ENCODE results near the gene FLVCR2.

Gene FLVCR2

DNA sequence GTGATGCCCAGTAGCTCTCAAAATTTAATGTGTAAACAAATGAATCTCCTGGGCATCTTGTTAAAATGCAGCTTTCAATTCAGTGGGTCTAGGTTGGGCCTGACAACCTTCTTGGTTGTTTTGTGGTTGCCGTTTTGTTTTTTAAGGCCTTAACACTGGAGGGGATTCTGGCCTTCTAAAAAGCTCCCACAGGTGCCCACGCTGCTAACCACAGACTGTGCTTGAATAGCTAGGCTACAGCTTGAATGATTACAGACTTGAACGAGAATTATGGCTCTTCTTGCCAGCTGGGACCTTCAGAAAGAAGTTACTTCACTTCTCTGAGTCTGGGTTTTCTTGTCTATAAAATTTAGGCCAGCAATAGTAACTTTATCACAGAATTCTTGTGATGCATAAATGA lies 1.3 kb upstream of the FLVCR2 start:
- Histone ChIP-seq H3K27ac (no peak overlapping the region), H3K27me3 (replicated peaks) (no peaks in the 10 kb centered on the region), H3K36me3 (replicated peaks) (no peaks in the 10 kb centered on the region), H3K4me3 (ENCODE audit: low read depth, low read length) (no peak overlapping the region)
- no peak for TF ChIP-seq CTCF (IDR thresholded peaks at IDR 0.05; ENCODE audit: low read depth, low read length, missing control alignments)
- in situ Hi-C loops (cut with HindIII; ENCODE audit: low pct_ligation_motif_present, low sequenced_read_pairs): no loop called here
- DNase-seq: no peak

GRCh38 chr14:75577729-75578101 lies 705 bp upstream of the FLVCR2 start:
- Histone ChIP-seq H3K27ac (no peak overlapping the region), H3K36me3 (replicated peaks) (no peaks in the 10 kb centered on the region), H3K27me3 (replicated peaks) (no peaks in the 10 kb centered on the region), H3K4me3 (ENCODE audit: low read depth, low read length) (peak overlapping the region; percentile 69)
- TF ChIP-seq CTCF (IDR thresholded peaks at IDR 0.05; ENCODE audit: low read depth, low read length, missing control alignments): peak; percentile 90
- peak; percentile 79 for DNase-seq
- in situ Hi-C loops (cut with HindIII; ENCODE audit: low pct_ligation_motif_present, low sequenced_read_pairs): no loop called here

GRCh38 chr14:75578786-75579337 lies 442 bp downstream of the FLVCR2 start:
- H3K27me3 ChIP-seq (replicated peaks): no peaks in the 10 kb centered on the region
- H3K4me3 ChIP-seq (ENCODE audit: low read depth, low read length): peak overlapping the region; percentile 69
- in situ Hi-C loops (cut with HindIII; ENCODE audit: low pct_ligation_motif_present, low sequenced_read_pairs): no loop called here
- H3K27ac ChIP-seq: no peak overlapping the region
- peak; percentile 59 for TF ChIP-seq CTCF (IDR thresholded peaks at IDR 0.05; ENCODE audit: low read depth, low read length, missing control alignments)
- no peaks in the 10 kb centered on the region for H3K36me3 ChIP-seq (replicated peaks)
- peak; percentile 27 for DNase-seq

DNA sequence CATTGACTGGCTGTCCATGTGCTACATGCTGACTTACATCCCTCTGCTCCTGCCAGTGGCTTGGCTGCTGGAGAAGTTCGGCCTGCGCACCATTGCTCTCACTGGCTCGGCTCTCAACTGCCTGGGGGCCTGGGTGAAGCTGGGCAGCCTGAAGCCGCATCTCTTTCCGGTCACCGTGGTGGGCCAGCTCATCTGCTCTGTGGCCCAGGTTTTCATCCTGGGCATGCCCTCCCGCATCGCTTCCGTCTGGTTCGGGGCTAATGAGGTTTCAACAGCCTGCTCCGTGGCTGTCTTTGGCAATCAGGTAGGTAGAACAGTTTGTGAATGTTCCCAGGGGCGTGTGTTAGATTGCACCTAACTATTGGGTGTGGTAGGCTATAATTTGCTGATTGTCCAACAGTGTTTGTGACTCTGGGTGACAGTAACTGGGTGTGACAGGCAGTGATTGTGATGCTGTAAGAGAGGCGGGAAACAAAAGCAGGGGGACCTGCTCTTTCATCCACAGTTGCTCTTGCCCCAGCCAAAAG lies 981 bp downstream of the FLVCR2 start:
- no peak for DNase-seq
- no peak for TF ChIP-seq CTCF (IDR thresholded peaks at IDR 0.05; ENCODE audit: low read depth, low read length, missing control alignments)
- in situ Hi-C loops (cut with HindIII; ENCODE audit: low pct_ligation_motif_present, low sequenced_read_pairs): no loop called here
- no peaks in the 10 kb centered on the region for H3K27me3 ChIP-seq (replicated peaks)
- no peaks in the 10 kb centered on the region for H3K36me3 ChIP-seq (replicated peaks)
- no peak overlapping the region for H3K27ac ChIP-seq
- H3K4me3 ChIP-seq (ENCODE audit: low read depth, low read length): peak overlapping the region; percentile 69

DNA sequence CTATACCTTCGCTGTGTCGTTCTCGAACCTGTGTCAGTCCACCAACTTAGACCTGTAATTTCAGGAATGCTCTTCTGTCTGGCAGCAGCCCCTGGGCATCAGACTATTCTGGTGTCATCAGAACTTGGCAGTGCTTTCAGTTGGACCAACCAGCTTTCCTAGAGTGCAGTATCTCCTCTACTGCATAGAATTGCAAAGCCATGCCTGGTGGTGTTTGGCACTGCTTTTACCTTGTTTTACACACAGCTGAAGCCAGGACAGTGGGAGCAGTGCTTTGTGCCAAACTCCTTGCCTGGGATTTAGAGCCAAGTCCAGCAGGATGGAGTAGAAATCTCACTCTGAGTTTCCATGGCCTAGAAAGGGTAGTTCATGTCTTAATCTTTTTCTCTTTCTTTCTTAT lies 1.5 kb downstream of the FLVCR2 start:
- Histone ChIP-seq H3K27ac (no peak overlapping the region), H3K4me3 (ENCODE audit: low read depth, low read length) (peak overlapping the region; percentile 69), H3K27me3 (replicated peaks) (no peaks in the 10 kb centered on the region), H3K36me3 (replicated peaks) (no peaks in the 10 kb centered on the region)
- DNase-seq: no peak
- no peak for TF ChIP-seq CTCF (IDR thresholded peaks at IDR 0.05; ENCODE audit: low read depth, low read length, missing control alignments)
- in situ Hi-C loops (cut with HindIII; ENCODE audit: low pct_ligation_motif_present, low sequenced_read_pairs): no loop called here

DNA sequence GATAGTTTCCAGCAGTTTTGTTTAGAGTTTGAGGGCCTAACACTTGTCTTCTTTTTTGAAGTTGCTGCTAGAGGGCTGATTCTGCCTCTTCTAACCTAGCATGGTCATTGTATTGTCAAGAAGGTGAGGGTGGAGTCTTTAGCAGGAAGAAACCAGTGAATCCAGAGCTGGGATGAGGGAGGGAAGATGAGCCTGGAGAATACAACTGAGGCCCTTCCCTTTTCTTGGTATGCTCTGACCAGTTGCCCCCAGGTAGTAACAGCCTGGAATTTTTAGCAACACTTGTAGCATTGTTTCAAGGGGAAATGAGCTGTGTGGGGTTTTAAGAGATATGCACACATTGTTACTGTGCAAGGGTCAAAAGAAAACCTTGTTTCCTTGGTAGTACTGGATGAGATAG lies 9.0 kb downstream of the FLVCR2 start:
- no peak for TF ChIP-seq CTCF (IDR thresholded peaks at IDR 0.05; ENCODE audit: low read depth, low read length, missing control alignments)
- no peaks in the 10 kb centered on the region for H3K27me3 ChIP-seq (replicated peaks)
- H3K4me3 ChIP-seq (ENCODE audit: low read depth, low read length): no peak overlapping the region
- DNase-seq: no peak
- H3K36me3 ChIP-seq (replicated peaks): no peaks in the 10 kb centered on the region
- in situ Hi-C loops (cut with HindIII; ENCODE audit: low pct_ligation_motif_present, low sequenced_read_pairs): no loop called here
- H3K27ac ChIP-seq: no peak overlapping the region
